ENCODE results near the gene TCF3. TPM values are rescaled to one million over a fixed set of nuclear protein-coding genes. Genes with fewer than 3 reads are reported as not detected.
A peak's percentile ranks its signal among the peaks of the same experiment; 100 is the strongest.

Gene TCF3
- total and polyA plus RNA-seq, 2 experiments from 2014 or later: 76.7 to 125 TPM

GRCh38 chr19:1650650-1651567 is 1.5 kb downstream of the TCF3 start:
- peak; percentile 58 for DNase-seq (ENCODE audit: low spot score)

GRCh38 chr19:1649706-1650649 is 2.4 kb downstream of the TCF3 start:
- H2AFZ ChIP-seq: no peak overlapping the region
- peaks cover 31% of the 10 kb centered on the region for H4K20me1 ChIP-seq (ENCODE audit: insufficient read depth, poor library complexity, severe bottlenecking)
- TF ChIP-seq EZH2 (IDR thresholded peaks at IDR 0.05; ENCODE audit: borderline replicate concordance) (no peak), CTCF (IDR thresholded peaks at IDR 0.05; ENCODE audit: poor library complexity) (no peak), EZH2phosphoT487 (IDR thresholded peaks at IDR 0.05; ENCODE audit: low read depth, severe bottlenecking, unreplicated experiment) (no peak)
- H3K9me3 ChIP-seq (ENCODE audit: low read depth): no peaks in the 10 kb centered on the region
- WGBS (ENCODE audit: low lambda C conversion rate, missing lambda C conversion rate): 84% methylated on average over 18 of the region's 20 CpGs
- H3K36me3 ChIP-seq (replicated peaks; ENCODE audit: insufficient read depth, low read depth): no peaks in the 10 kb centered on the region
- no peaks in the 10 kb centered on the region for H3K27me3 ChIP-seq
- peaks cover 15% of the 10 kb centered on the region for H3K4me1 ChIP-seq (ENCODE audit: insufficient read depth)
- H3K4me3 ChIP-seq: no peak overlapping the region
- H3K9me2 ChIP-seq (replicated peaks; ENCODE audit: insufficient read depth): no peaks in the 10 kb centered on the region
- no peak for DNase-seq (ENCODE audit: low spot score)
- H3K27ac ChIP-seq: peak overlapping the region; percentile 88
- peak overlapping the region; percentile 96 for H3K4me2 ChIP-seq
- peaks cover 58% of the 10 kb centered on the region for H3K79me2 ChIP-seq

More at GRCh38 chr19:1650650-1651567, 1.5 kb downstream of the TCF3 start:
- peak; percentile 14 for TF ChIP-seq CTCF (IDR thresholded peaks at IDR 0.05; ENCODE audit: poor library complexity)
- TF ChIP-seq EZH2 (IDR thresholded peaks at IDR 0.05; ENCODE audit: borderline replicate concordance): no peak
- Histone ChIP-seq H4K20me1 (ENCODE audit: insufficient read depth, poor library complexity, severe bottlenecking) (peaks cover 31% of the 10 kb centered on the region), H3K4me2 (peak overlapping the region; percentile 96), H2AFZ (peak overlapping the region; percentile 46), H3K36me3 (replicated peaks; ENCODE audit: insufficient read depth, low read depth) (no peaks in the 10 kb centered on the region), H3K27ac (peak overlapping the region; percentile 88), H3K9me2 (replicated peaks; ENCODE audit: insufficient read depth) (no peaks in the 10 kb centered on the region), H3K79me2 (peaks cover 55% of the 10 kb centered on the region), H3K27me3 (no peaks in the 10 kb centered on the region), H3K4me1 (ENCODE audit: insufficient read depth) (peaks cover 15% of the 10 kb centered on the region), H3K4me3 (peak overlapping the region; percentile 98), H3K9me3 (ENCODE audit: low read depth) (no peaks in the 10 kb centered on the region)
- 7% methylated on average over 36 of the region's 36 CpGs for WGBS (ENCODE audit: low lambda C conversion rate, missing lambda C conversion rate)

- Histone ChIP-seq H3K4me3 (no peak overlapping the region), H3K9me3 (ENCODE audit: low read depth) (no peaks in the 10 kb centered on the region), H3K79me2 (peaks cover 59% of the 10 kb centered on the region), H3K4me2 (no peak overlapping the region), H3K9me2 (replicated peaks; ENCODE audit: insufficient read depth) (no peaks in the 10 kb centered on the region), H3K27ac (no peak overlapping the region), H4K20me1 (ENCODE audit: insufficient read depth, poor library complexity, severe bottlenecking) (peaks cover 31% of the 10 kb centered on the region), H2AFZ (no peak overlapping the region), H3K4me1 (ENCODE audit: insufficient read depth) (peaks cover 15% of the 10 kb centered on the region), H3K36me3 (replicated peaks; ENCODE audit: insufficient read depth, low read depth) (no peaks in the 10 kb centered on the region), H3K27me3 (no peaks in the 10 kb centered on the region)
- no peak for DNase-seq (ENCODE audit: low spot score)
- TF ChIP-seq EZH2phosphoT487 (IDR thresholded peaks at IDR 0.05; ENCODE audit: low read depth, severe bottlenecking, unreplicated experiment) (no peak), EZH2 (IDR thresholded peaks at IDR 0.05; ENCODE audit: borderline replicate concordance) (no peak), CTCF (IDR thresholded peaks at IDR 0.05; ENCODE audit: poor library complexity) (no peak)
- WGBS (ENCODE audit: low lambda C conversion rate, missing lambda C conversion rate): 95% methylated on average over 19 of the region's 23 CpGs
Observed at GRCh38 chr19:1648920-1649541, 3.4 kb downstream of the TCF3 start.

All from hepatocyte (in vitro differentiated cells).